IMR-90 (cell line): Measurements from ENCODE around the gene R3HDM2.

Experiments
- BHLHE40 ChIP-seq: fragments of 150-350 bp; IDR thresholded peaks from 2 replicates; pipeline ENCODE4 v1.6.1; 2016; ENCODE audit warnings: mild to moderate bottlenecking, low read depth, low read length
- CHD1 ChIP-seq: IDR thresholded peaks from 2 replicates; pipeline ENCODE4 v1.6.1; 2012; ENCODE audit warnings: low read depth, low read length, improper control_type of control experiment
- MAFK ChIP-seq: IDR thresholded peaks from 2 replicates; pipeline ENCODE4 v1.6.1; 2012; ENCODE audit warnings: low read depth, low read length, improper control_type of control experiment
- MAZ ChIP-seq: IDR thresholded peaks from 2 replicates; pipeline ENCODE4 v1.6.1; 2012; ENCODE audit warnings: low read depth, mild to moderate bottlenecking, low read length, improper control_type of control experiment, moderate library complexity, borderline replicate concordance
- MXI1 ChIP-seq: IDR thresholded peaks from 2 replicates; pipeline ENCODE4 v1.6.1; 2012; ENCODE audit warnings: low read depth, mild to moderate bottlenecking, low read length, moderate library complexity, borderline replicate concordance
- NFE2L2 ChIP-seq: fragments of 150-350 bp; IDR thresholded peaks from 2 replicates; pipeline ENCODE4 v1.6.1; 2016; ENCODE audit warnings: low read depth, mild to moderate bottlenecking, low read length
- POLR2A ChIP-seq: IDR thresholded peaks from 2 replicates; pipeline ENCODE4 v1.6.1; 2012; ENCODE audit warnings: mild to moderate bottlenecking, low read depth, low read length
- RAD21 ChIP-seq: IDR thresholded peaks from 2 replicates; pipeline ENCODE4 v1.6.1; 2012; ENCODE audit warnings: low read length, improper control_type of control experiment
- RCOR1 ChIP-seq: IDR thresholded peaks from 2 replicates; pipeline ENCODE4 v1.6.1; 2012; ENCODE audit warnings: mild to moderate bottlenecking, low read length, improper control_type of control experiment; ENCODE audit not compliant: insufficient replicate concordance
- RFX5 ChIP-seq: IDR thresholded peaks from 2 replicates; pipeline ENCODE4 v1.8.0; 2012; ENCODE audit warnings: low read depth, mild to moderate bottlenecking, low read length, moderate library complexity
- SMC3 ChIP-seq: fragments of 150-350 bp; IDR thresholded peaks from 2 replicates; pipeline ENCODE4 v1.6.1; 2016; ENCODE audit warnings: low read depth, mild to moderate bottlenecking, antibody characterized with exemption, low read length, moderate library complexity
- TF ChIP-seq, protein P1 (sequence below): fragments of 150-350 bp; IDR thresholded peaks from 2 replicates; pipeline ENCODE4 v1.6.1; 2017; ENCODE audit warnings: mild to moderate bottlenecking, antibody characterized with exemption, low read length, low read depth
- TF ChIP-seq, protein P2 (sequence below): conservative IDR thresholded peaks from 2 replicates; pipeline ENCODE4 v1.5.1; 2012; ENCODE audit warnings: mild to moderate bottlenecking, low read depth, low read length, improper control_type of control experiment
- TF ChIP-seq, protein P3 (sequence below): fragments of 150-350 bp; IDR thresholded peaks from 2 replicates; pipeline ENCODE4 v1.6.1; 2016; ENCODE audit warnings: low read depth, mild to moderate bottlenecking, low read length, moderate library complexity, borderline replicate concordance

DNA sequence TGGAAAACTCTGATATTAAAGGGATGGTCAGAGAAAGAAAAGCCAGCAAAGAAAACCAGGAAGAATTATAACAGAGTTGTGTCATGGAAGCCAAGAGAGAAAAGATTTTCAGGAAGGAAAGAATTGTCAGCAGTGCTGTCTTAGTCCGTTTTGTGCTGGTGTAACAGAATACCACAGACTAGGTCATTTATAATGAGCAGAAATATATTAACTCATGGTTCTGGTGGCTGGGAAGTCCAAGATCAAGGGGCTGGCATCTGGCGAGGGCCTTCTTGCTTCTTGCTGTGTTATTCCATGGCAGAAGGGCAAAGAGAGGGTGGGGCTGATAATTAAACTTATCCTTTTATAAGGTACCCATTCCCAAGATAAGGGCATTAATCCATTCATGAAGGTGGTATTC lies 17.8 kb upstream of the R3HDM2 start:
- TF ChIP-seq, protein P1, sequence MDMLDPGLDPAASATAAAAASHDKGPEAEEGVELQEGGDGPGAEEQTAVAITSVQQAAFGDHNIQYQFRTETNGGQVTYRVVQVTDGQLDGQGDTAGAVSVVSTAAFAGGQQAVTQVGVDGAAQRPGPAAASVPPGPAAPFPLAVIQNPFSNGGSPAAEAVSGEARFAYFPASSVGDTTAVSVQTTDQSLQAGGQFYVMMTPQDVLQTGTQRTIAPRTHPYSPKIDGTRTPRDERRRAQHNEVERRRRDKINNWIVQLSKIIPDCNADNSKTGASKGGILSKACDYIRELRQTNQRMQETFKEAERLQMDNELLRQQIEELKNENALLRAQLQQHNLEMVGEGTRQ: no peak
- TF ChIP-seq, protein P2, sequence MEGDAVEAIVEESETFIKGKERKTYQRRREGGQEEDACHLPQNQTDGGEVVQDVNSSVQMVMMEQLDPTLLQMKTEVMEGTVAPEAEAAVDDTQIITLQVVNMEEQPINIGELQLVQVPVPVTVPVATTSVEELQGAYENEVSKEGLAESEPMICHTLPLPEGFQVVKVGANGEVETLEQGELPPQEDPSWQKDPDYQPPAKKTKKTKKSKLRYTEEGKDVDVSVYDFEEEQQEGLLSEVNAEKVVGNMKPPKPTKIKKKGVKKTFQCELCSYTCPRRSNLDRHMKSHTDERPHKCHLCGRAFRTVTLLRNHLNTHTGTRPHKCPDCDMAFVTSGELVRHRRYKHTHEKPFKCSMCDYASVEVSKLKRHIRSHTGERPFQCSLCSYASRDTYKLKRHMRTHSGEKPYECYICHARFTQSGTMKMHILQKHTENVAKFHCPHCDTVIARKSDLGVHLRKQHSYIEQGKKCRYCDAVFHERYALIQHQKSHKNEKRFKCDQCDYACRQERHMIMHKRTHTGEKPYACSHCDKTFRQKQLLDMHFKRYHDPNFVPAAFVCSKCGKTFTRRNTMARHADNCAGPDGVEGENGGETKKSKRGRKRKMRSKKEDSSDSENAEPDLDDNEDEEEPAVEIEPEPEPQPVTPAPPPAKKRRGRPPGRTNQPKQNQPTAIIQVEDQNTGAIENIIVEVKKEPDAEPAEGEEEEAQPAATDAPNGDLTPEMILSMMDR: no peak
- TF ChIP-seq MAFK (no peak), POLR2A (no peak), RAD21 (no peak), RCOR1 (no peak), MXI1 (no peak), RFX5 (no peak), SMC3 (no peak), BHLHE40 (no peak), CHD1 (no peak), NFE2L2 (no peak), MAZ (no peak)
- TF ChIP-seq, protein P3, sequence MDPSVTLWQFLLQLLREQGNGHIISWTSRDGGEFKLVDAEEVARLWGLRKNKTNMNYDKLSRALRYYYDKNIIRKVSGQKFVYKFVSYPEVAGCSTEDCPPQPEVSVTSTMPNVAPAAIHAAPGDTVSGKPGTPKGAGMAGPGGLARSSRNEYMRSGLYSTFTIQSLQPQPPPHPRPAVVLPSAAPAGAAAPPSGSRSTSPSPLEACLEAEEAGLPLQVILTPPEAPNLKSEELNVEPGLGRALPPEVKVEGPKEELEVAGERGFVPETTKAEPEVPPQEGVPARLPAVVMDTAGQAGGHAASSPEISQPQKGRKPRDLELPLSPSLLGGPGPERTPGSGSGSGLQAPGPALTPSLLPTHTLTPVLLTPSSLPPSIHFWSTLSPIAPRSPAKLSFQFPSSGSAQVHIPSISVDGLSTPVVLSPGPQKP: no peak
